NOMO-1 treated with dmso at 0.1 percent for 144 hours (cell line): ENCODE measurements around the gene KCNIP4.

ENCODE experiments used
- DNase-seq: peaks from one replicate; lab custom pipeline; 2025; ENCODE audit not compliant: unreplicated experiment; lab: John Stamatoyannopoulos, UW

Gene KCNIP4

DNA sequence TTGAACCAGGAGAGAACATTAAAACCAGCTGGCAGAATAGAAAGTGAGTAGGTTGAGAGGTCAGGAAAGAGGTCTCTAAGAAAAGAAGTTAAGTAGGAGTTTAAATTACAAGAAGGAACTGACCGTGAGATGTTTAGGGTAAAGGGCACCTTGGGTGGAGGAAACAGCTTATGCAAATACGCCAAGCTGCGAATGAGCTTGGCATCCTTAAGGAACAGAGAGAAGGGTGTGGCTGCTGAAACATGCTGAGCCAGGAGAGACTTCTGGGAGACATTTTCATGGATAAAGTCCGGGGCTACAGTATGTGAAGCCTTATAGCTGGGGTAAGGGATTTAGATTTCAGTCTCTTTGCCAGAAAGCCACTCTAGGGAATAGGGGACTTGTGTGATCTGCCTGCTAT lies 249.1 kb downstream of the KCNIP4 start:
- no peak for DNase-seq

DNA sequence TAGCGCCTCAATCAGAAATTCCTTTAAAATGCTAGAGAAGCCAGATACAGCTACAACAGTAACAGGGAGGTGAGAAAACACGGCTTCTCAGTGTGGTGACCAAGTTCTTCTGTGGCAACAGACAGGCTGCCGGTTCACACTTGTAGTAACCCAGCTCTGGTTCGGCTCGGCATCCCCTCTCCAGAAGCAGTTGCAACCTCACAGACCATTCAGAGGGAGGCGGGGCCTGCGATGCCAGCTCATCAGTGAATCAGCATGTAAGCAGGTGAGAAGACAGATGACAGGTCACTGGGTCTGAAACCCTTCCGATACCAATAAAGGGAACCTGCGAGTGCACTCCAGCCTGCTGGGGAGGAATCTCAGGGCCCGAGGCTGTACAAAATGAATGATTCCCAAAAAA lies 251.0 kb downstream of the KCNIP4 start:
- DNase-seq: no peak

DNA sequence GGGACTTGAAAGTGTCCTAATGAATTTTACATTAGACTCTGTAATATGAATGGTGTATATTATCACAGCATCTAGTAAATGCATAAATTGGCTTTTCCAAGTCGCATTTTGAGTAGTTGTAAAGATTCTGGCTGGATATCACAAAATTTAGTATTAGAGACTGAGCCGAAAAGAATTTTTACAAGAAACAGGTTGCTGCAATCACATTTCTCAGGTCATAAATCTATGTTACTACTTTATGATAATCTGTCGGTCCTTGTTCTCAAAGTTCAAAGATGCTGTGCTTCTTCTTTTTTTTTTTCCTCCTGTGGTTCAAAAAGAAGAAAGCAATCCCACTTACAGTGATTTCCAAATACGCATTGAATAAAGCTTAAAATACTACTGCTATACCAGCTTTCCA lies 253.4 kb downstream of the KCNIP4 start:
- no peak for DNase-seq

DNA sequence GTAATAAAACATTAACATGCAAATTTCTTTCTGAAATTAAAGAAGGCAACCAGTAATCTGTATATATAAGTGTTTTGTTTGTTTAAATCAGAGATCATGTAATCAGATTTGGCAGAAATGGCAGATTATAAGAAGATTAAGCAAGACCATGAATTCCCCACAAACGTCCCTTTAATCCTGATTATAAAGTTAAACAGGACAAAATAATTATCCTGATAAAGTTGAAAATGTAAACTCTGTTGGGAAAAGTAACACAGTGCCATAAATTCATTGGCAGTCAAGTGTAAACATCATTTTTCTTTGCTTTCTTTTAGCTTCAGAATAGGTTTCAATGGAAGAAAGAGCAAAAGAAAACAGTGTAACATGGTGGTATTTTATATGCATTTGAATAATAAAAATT lies 256.3 kb downstream of the KCNIP4 start:
- no peak for DNase-seq

DNA sequence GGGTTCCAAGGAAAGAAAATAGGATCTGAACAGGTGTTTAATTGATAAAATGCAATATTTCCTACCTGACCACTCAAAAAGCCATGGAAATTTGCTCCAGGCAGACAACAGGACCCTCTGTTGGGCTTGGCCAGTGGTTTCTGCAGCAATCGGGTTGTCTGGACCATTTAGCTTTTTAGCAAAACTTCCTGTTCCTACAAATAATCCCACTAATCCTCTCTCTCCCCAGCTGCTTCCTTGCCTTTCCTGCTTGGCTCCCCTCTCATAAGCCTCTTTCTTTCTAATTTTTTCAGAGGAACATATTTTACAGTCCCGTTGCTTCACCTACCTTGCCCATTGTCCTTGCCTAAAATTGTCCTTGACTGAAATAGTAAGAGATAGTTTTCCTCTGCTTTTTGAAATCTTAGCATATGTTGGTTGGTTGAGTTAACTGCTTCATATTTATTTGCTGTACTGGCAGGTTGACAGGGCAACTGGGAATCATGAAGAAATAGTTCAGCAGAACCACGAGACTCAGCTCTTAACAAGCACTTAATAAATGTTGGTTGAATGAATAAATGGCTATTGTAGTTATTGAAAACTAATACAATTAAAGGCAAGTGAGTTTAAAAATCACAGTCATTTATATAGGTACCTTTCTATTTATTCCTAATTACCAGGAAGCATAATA lies 259.8 kb downstream of the KCNIP4 start:
- DNase-seq: no peak

DNA sequence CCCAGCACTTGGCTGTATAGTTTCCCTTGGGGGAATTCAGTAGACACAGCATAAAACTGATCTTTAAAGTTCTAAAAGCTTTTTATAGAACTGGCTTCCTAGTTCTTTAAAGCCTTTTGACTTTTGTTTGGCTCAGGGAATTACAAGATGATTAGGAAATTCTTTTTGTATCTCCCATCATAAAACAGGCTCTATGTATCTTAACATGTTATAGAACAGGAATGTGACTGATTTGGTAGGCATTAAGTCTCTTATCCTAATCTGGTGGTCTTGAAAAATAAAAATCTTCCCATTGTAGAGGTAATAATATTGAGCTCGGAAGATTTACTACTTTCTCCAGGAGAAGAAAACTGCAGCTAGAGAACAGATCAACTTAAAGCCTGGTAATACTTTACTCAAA lies 262.7 kb downstream of the KCNIP4 start:
- no peak for DNase-seq

DNA sequence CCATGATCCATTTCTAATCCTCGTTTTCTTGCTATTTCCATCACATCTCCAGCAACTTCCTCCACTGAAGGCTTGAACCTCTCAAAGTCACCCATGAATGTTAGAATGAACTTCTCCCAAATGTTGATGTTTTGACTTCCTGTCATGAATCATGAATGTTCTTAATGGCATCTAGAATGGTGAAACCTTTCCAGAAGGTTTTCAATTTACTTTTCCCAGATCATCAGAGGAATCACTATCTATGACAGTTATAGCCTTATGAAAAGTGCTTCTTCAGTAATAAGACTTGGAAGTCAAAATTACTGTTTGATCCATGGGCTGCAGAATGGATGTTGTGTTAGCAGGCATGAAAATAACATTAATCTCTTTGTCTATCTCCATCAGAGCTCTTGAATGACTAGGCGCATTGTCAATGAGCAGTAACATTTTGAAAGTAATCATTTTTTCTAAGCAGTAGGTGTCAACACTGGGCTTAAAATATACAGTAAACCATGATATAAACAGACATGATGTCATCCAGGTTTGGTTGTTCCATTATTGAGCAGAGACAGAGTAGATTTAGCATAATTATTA lies 268.2 kb downstream of the KCNIP4 start:
- DNase-seq: no peak

DNA sequence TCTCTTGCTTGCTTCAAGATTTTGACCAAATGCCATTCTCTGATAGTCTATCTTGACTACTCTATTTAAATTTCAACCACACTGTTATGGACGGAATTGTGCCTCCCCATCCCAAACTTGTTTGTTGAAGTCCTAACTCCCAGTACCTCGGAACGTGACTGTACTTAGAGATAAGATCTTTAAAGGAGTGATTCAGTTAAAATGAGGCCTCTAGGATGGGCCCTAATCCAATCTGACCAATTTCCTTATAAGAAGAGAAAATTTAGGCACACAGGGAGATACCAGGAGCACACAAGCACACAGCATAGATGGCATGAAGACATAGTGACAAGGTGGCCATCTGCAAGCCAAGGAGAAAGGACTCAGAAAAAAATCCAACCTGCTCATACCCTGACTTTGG lies 269.9 kb downstream of the KCNIP4 start:
- DNase-seq: no peak

DNA sequence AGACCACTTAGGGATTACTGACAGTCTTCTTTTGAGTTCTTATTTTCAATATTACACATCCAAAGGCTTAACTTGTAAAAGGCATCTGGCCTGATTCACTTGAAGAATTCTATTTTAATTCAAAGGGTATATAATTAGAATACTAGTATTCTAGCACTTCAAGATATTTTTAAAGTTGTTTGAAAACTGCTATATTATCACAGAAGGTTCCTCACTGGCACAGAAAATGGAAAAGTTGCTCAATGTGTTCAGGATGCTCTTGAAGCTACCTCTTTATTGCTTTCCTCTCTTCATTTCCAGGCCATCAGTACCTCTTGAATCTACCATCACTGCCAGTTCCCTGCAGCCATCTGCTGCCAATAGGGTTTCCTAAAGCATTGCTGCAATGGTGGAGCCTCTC lies 271.4 kb downstream of the KCNIP4 start:
- DNase-seq: no peak

DNA sequence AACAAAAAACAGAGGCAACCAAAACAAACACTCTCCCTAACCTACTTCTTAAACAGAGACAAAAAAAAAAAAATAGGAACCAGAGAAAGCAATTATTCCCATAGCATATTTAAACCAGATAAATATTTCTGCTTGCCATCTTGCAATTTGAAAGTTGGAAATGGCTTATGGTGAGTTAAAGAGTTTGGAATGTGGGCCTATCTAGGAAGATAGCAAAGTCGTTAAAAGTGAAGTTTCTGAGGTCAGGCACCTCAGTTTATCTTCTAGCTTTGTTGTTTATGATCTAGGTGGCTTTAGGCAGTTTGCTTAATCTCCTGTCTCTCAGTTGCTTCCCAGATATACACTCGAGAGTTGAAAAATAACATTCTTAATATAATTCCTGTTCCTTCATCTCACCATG lies 284.2 kb downstream of the KCNIP4 start:
- DNase-seq: no peak

DNA sequence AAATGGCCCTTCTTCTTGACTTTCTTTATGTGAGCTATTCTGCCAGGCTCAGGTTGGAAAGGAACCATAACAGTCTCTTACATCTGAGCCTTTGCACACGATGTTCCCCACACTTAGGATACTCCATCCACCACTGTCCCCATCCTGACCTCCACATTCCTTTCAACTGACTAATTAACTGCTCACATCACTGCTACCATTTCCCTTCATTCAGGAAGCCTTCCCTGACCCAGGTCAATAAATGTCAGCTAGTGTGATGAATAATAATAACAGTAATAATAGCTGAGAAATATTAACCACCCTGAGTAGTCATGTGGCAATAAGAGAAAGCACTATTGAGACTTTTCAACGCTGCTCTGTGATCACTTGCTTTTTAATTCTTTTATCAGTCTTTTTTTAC lies 291.7 kb downstream of the KCNIP4 start:
- no peak for DNase-seq

DNA sequence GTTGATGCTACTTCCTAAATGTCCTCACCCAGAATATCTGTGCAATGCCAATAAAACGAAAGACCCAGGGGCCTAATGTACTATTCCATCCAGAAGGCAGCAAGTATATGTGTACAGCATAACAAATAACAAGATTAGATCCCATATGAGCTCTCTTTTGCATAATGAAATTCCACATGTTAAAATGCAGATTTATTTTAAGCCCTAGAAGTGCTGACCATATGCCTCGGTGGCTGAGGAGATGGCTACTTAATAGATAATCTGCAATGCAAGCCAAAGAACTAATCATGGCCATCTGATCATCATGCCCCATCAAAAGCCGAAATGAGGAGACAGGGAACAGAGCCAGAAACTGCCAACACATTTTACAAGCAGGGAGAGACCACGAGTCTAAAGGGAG lies 293.5 kb downstream of the KCNIP4 start:
- DNase-seq: no peak

DNA sequence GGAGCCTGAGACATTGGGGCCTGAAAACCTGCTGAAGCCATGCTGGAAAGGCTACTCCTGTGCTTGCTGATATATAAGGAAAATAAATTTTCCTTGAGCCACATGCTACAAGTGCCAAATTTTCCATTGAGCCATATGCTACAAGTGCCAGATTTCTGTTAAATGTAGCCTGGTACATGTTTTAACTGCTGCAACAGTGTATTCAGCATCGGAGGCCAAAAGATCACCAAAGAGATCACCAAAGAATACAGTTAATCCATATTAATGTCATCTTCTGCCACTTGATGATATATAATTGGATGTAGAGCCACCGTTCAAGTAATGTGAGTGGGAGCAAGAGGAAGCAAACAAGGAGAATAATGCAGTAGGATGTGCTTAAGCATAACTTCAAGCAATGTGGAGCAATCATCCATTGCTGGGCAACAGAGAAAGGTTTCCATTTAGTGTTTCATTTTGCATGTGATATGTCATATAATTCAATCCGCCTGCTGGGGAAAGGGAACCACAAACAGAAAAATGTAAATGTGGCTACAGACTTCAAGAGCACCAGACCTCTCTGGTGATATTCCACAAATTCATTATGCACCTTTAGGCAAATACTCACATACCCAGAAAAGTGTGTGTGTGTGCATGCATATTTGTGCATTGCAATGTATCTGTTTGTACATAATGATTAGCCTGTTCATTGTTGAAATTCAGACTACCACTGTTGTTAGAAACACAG lies 295.9 kb downstream of the KCNIP4 start:
- no peak for DNase-seq

DNA sequence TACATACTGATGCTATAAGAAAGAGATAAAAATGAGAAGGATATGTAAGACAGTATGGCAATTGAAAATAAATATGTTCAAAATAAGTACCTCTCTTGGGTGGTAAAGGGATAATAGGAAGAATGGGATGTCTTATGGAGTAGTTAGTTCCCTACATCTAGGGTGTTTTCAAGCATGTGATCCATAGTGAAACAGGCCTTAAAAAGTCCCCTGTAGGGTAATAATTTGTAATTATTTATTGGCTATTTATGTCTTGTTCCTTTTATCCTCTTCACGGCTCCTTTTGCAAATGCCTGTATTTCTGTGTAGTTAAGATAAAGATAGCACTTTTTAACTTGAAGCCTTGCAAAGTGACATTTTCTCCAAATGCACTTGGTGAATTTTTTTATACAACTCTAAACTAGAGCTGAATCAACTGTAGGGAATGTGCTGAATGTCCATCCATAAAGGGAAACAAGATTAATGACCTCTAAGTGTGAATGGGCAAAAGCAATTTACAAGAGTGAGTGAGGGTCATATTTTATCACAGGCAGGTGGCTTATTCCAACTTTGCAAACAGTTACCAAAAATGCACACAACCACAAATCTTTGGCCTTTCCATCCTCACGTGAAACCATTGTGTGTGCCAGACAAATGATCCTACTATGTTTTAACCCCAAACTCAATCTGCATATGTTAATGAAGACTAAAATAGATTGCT lies 299.0 kb downstream of the KCNIP4 start:
- DNase-seq: no peak

DNA sequence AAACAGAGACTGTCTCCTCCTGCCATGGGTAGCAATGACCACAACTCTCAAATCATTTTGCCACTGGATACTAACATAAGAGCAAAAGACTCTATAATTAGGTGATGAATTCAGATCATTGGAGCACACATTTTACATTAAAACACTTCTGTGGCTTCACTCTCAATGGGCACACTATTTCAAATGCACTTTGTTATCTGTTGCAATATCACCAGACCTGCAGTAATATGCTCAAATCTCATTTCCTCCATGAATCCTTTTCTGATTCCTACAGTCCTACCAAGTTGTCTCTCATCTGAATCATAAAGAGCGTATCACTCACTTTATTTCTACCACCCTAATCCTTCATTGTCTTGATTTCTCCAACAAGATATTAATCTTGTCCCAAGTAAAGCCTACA lies 302.8 kb downstream of the KCNIP4 start:
- DNase-seq: no peak

DNA sequence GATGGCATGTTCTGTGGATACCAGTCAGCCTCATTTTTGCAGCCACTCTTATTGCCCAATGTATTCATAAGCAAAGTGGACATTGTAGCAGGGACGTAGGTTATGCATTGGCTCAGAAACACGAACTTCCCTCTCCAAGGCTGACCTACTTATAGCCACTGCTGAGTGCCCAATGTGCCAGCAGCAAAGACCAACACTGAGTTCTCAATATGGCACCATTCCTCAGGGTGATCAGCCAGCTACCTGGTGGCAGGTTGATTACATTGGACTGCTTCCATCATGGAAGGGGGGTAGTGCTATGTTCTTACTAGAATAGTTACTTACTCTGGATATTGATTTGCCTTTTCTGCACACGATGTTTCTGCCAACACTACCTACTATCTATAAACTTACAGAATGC lies 306.9 kb downstream of the KCNIP4 start:
- DNase-seq: no peak

DNA sequence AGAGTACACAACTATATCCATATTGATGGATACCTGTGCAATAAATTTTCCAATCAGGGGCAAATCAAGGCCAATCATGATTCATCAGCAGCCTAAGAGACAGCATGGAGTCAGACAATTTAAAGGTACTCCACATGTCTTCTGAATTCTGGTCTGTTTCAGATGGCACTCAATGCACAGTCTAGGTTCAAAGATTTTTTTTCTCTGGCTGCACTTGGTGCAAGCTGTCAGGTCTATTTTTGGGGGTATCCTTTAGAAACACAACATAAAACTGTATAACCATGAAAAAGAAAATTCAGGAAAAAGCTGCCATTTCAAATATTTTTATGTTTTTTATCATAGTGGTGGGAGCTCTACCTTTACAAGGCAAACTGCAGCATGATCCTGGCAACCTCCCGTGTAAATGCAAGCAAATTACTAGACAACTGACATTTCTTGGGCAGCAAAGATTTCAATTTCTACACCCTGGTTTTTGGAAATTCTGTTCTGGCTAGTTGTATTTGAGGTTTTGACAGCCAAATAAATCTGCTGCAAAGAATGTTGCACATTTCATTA lies 310.3 kb downstream of the KCNIP4 start:
- no peak for DNase-seq

DNA sequence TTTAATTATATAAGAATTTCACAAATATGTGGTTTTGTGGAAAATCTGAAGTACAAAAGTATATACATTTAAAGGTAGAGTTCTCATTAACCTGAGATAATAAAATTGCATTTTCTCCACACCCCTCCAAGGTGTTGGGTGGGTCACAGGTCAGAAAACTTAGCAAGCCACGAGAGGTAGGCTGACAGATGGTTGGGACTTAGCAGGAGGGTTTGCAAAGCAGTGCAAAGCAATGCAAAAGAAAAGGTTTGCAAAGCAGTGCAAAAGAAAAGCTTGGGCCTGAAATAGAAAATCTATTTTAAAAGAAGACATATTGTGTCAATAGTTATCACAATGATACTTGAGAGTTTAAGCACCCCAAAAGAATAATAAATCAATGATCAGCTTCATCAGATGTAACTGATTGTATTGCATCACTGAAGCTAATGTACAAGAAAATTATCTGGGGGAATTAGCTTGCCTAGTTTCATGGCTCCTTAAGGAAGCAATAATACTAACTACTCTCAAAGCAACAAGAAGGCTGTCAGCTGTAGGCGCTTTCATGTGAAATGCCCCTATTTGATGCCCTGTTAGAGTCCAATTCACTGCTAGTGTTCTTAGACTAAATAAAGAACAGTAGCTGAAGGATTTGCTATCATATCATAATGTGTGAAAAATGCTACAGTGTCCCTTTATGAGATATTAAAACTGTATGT lies 319.5 kb downstream of the KCNIP4 start:
- no peak for DNase-seq

DNA sequence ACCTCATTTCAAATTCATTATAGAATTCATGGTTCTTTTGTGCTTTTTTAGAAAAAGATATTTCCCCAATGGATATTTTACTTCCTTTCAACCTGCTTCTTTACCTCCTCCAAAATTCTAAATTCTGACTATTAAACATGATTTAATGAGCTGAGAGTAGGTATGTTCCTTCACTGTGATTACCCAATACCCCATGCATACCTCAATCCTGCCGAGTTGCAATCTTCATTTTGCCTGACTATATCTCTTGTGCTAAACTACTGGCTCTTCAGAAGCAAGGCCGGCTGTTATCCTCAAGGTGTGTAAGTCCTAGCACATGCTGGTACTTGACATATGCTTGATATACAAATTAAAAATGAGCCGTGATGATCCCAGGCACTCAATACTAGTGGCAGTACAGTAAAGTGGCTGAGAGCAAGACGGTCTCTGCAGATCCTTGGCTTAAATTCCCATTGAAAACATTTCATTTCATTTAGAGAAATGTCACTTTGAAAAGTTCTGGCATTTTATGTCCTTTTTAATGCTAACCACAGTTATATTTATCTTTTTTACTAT lies 320.4 kb downstream of the KCNIP4 start:
- DNase-seq: no peak

DNA sequence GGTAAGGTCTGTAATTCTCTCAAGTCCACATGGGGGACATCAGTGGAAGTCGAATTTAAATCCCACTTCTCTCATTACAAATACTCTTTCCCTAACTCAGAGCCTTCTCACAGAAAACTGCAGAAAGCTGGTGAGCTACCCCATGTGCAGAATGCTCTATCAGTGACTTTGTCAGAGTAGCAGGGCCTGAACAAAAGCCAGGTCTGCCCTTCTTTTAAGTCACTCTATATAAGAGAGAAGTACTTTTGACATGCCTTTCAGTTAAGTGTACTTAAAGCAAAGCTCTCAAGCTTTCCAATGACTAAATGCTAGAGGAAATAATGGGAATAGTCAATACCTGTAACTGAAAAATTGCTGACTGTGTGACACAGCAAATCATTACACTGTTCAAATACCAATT lies 323.1 kb downstream of the KCNIP4 start:
- no peak for DNase-seq

DNA sequence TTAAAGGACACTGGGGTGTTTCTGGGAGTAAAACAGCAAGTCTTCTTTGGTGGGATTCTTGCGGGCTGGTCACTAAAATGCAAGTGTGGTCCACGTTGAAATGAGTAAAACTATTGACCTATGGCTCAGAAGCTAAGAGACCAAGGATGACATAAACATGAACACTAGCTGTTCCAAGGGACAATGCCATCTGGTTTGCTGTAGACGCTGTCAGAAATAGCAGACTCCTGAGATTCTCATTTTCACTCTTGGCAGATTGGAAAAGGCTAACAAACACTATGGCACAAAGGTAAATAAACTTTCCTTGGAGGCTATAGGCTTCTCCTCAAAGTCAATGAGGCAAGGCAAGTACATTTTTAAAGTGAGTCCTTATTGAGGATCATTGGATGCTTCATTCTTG lies 343.6 kb downstream of the KCNIP4 start:
- DNase-seq: no peak
